A549 (cell line): Measurements from ENCODE around the gene RABL3.

Source experiments
- BCL3 ChIP-seq: fragments of >200 bp; sonication (Bioruptor Twin); formaldehyde crosslinking; IDR thresholded peaks from 3 replicates; pipeline ENCODE4 v1.6.1; 2016
- CTCF ChIP-seq: fragments of >200 bp; sonication (Bioruptor Twin); formaldehyde crosslinking; IDR thresholded peaks from 3 replicates; pipeline ENCODE4 v1.5.1; 2016
- RARB ChIP-seq: fragments of 250-450 bp; sonication (Bioruptor Pico); IDR thresholded peaks from 2 replicates; pipeline ENCODE4 v1.8.0; 2021; ENCODE audit warnings: mild to moderate bottlenecking, moderate library complexity
- USF2 ChIP-seq: fragments of 450-650 bp; IDR thresholded peaks from 2 replicates; pipeline ENCODE4 v1.6.1; 2014; ENCODE audit warnings: antibody characterized with exemption

- no peak for TF ChIP-seq USF2
- no peak for TF ChIP-seq CTCF
- no peak for TF ChIP-seq BCL3
- no peak for TF ChIP-seq RARB
Measured at GRCh38 chr3:120764206-120764605, 21.9 kb upstream of the RABL3 start.
